SH-SY5Y (cell line): Measurements from ENCODE around the gene GMDS.
A peak's percentile ranks its signal among the peaks of the same experiment; 100 is the strongest.

ENCODE experiments used
- GATA2 ChIP-seq: IDR thresholded peaks from 2 replicates; pipeline ENCODE4 v1.6.1; 2011; ENCODE audit warnings: mild to moderate bottlenecking, low read depth, low read length
- GATA3 ChIP-seq: IDR thresholded peaks from 2 replicates; pipeline ENCODE4 v1.6.1; 2011; ENCODE audit warnings: low read depth, mild to moderate bottlenecking, low read length, moderate library complexity

Gene GMDS

GRCh38 chr6:1618311-1619097, 626.9 kb downstream of the GMDS start:
- TF ChIP-seq GATA2 (no peak), GATA3 (no peak)

- TF ChIP-seq GATA2 (no peak), GATA3 (no peak)
Measured at GRCh38 chr6:1617466-1618310, 627.7 kb downstream of the GMDS start.

- TF ChIP-seq GATA3, result no peak
- no peak for TF ChIP-seq GATA2
Measured at GRCh38 chr6:1616701-1617463, 628.5 kb downstream of the GMDS start.

GRCh38 chr6:1615853-1616420, 629.5 kb downstream of the GMDS start:
- TF ChIP-seq GATA3 (no peak), GATA2 (no peak)

- TF ChIP-seq GATA3, result no peak
Measured at GRCh38 chr6:1615151-1615852, 630.1 kb downstream of the GMDS start.

- no peak for TF ChIP-seq GATA2
- TF ChIP-seq GATA3, result no peak
Measured at GRCh38 chr6:1614448-1615150, 630.8 kb downstream of the GMDS start.

GRCh38 chr6:1613688-1614447, 631.5 kb downstream of the GMDS start:
- TF ChIP-seq GATA2 (peak; percentile 98), GATA3 (peak; percentile 78)

GRCh38 chr6:1613346-1613687, 632.1 kb downstream of the GMDS start:
- no peak for TF ChIP-seq GATA2
- TF ChIP-seq GATA3, result no peak

GRCh38 chr6:1612974-1613306, 632.5 kb downstream of the GMDS start:
- TF ChIP-seq GATA2 (peak; percentile 33; the same call in 1 of the 2 replicates), GATA3 (no peak)

- TF ChIP-seq GATA2 (no peak), GATA3 (no peak)
Measured at GRCh38 chr6:1612299-1612973, 633.0 kb downstream of the GMDS start.

- no peak for TF ChIP-seq GATA2
- TF ChIP-seq GATA3, result no peak
Measured at GRCh38 chr6:1611572-1612298, 633.7 kb downstream of the GMDS start.

- TF ChIP-seq GATA3 (no peak), GATA2 (no peak)
Measured at GRCh38 chr6:1611322-1611571, 634.2 kb downstream of the GMDS start.
